Fibroblast of villous mesenchyme (primary cell): ENCODE data around the gene DEPP1. TPM values are rescaled to one million over a fixed set of nuclear protein-coding genes. Genes with fewer than 3 reads are reported as not detected.
A peak's percentile ranks its signal among the peaks of the same experiment; 100 is the strongest.

Source experiments
- DNase-seq: peaks from one replicate; pipeline ENCODE4 v3.0.0-alpha.2; 2010; ENCODE audit warnings: low read depth
- H3K4me3 ChIP-seq: 2 replicates; pipeline ENCODE4 v1.5.1; 2011; ENCODE audit warnings: low read depth, mild to moderate bottlenecking, low read length
- total RNA-seq: library from RNA; depleted of rRNA; stranded (reverse); fragments of >200 nt; gene quantifications from 2 replicates; pipeline ENCODE4 v1.2.3, GENCODE V29; 2012
- TF ChIP-seq, protein P1 (sequence below): IDR thresholded peaks from 2 replicates; pipeline ENCODE4 v1.5.1; 2012; ENCODE audit warnings: low read depth, mild to moderate bottlenecking, low read length; ENCODE audit not compliant: insufficient read depth

Gene DEPP1
- total RNA-seq, 1 donor: 29.8 TPM

DNA sequence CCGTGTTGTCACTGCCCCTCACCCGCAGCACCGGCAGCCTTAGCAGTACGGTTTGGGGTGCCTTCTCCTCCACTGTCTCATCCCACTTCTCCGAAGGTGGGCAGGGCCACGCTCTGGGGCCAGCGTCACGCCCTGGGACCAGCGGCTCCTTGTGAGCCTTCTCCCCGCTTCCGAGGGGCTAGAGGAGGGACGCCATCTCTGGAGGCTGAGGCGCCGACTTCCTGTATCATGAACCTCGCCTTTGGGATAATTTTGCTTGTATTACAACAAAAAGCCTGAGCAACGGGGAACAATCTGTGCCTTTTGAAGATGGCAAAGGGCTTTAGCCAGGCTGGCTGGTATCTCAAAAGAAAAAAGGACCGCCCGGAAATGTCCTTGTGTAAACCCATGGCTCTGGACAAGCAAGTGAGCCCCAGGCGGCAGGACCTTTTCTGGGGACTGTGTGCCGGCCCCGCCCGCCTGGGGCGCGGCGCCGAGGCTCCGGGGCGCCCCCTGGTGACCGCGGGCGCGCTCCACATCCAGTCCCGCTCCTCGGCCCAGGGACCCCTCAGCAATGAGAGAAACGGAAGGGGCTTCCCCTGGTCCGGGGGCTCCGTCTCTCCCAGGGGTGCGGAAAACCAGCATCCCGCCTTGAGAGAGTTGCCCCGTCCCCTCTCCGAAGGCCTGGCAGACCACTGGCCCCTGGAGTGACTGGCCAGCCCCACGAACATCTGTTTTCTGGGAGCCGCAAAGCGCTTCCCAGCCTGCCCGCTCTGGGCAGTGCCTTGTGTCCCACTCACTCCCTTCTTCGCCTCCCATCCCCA, 3.8 kb downstream of the DEPP1 start:
- TF ChIP-seq, protein P1, sequence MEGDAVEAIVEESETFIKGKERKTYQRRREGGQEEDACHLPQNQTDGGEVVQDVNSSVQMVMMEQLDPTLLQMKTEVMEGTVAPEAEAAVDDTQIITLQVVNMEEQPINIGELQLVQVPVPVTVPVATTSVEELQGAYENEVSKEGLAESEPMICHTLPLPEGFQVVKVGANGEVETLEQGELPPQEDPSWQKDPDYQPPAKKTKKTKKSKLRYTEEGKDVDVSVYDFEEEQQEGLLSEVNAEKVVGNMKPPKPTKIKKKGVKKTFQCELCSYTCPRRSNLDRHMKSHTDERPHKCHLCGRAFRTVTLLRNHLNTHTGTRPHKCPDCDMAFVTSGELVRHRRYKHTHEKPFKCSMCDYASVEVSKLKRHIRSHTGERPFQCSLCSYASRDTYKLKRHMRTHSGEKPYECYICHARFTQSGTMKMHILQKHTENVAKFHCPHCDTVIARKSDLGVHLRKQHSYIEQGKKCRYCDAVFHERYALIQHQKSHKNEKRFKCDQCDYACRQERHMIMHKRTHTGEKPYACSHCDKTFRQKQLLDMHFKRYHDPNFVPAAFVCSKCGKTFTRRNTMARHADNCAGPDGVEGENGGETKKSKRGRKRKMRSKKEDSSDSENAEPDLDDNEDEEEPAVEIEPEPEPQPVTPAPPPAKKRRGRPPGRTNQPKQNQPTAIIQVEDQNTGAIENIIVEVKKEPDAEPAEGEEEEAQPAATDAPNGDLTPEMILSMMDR: peak; percentile 90
- peak; percentile 59 for DNase-seq
- H3K4me3 ChIP-seq: peak overlapping the region; percentile 45

DNA sequence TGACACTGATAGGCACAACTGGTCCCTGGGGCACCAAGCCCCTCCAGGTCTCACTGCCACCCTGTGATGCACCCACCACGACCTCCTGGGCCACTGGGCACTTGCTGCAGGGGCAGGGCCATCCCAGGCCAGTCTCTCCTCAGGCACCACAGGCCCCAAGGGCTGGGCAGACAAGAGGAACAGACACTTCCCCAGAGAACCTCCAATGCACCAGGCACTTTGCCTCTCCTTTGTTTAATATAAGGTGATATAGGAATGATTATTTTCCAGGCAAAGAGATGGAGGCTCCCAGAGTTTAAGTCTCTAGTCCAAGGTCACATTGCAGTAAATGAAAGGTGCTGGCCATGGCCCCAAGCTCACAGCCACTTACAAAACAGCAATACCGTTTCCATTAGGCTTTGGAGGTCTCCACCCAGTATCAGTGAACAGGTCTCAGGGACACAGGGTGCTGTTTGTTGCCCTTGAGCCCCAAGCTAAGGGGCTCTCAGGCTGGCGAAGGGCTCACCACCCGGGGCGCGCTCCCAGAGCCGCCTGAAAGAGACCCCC, 4.5 kb downstream of the DEPP1 start:
- TF ChIP-seq, protein P1: no peak

DNA sequence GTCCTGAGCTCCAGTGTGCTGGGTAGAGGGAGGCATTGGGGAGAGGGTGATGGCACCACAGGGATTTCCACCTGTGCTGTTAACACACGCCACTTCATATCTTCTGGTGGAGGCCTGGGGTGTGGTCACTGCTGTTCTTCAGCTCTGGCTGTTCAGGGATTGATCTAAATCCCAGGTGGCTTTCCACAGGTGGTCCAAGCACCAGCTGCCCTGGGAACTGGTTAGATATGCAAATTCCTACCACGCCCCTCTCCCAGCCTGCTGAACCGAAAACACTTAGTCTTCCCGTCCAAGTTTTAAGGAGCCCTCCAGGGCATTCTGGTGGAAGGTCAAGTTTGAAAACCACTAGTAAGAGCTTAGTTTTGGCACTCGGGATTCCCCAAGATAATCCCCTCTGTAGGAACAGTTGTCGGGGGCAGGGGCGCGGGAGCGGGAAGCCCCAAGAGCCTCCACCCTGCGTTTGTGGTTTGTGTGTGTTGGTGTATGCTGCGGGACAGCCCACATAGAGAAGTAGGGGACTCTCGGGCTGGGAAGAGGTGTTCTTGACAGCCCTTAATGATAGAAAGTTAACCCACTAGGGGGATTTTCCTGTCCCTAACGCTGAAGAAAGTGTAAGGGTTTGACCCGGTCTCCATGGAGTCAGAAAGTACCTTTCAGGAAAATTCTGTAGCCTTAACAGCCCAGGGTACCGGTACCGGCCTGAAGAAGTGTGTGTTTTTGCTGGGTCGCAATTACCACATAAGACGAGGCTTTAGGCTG, 5.1 kb downstream of the DEPP1 start:
- no peak for DNase-seq
- no peak overlapping the region for H3K4me3 ChIP-seq
- TF ChIP-seq, protein P1: no peak

More for the DNA sequence above, 4.5 kb downstream of the DEPP1 start:
- peak overlapping the region; percentile 37 for H3K4me3 ChIP-seq
- DNase-seq: no peak

DNA sequence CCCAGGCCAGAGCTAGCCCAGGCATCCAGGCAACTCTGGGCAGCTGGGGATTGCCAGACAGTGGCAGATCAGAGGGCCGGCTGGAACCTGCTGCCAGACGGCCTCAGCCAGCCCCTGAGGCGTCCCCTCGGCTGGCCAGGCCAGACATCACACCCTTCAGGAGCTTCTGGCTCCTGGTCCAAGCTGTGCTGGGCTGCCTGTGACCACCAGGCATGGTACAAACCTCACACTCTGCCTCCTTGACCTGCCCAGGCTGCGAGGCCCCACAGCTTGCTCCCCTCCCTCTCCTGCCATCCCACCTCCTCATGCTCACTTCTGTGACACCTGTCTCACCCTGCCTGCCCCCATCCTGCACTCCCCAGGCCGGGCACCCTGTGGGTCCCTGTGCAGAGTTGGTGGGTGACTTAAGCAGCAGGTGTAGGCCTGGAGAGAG, 5.7 kb downstream of the DEPP1 start:
- no peak overlapping the region for H3K4me3 ChIP-seq
- DNase-seq: no peak
- TF ChIP-seq, protein P1: no peak

DNA sequence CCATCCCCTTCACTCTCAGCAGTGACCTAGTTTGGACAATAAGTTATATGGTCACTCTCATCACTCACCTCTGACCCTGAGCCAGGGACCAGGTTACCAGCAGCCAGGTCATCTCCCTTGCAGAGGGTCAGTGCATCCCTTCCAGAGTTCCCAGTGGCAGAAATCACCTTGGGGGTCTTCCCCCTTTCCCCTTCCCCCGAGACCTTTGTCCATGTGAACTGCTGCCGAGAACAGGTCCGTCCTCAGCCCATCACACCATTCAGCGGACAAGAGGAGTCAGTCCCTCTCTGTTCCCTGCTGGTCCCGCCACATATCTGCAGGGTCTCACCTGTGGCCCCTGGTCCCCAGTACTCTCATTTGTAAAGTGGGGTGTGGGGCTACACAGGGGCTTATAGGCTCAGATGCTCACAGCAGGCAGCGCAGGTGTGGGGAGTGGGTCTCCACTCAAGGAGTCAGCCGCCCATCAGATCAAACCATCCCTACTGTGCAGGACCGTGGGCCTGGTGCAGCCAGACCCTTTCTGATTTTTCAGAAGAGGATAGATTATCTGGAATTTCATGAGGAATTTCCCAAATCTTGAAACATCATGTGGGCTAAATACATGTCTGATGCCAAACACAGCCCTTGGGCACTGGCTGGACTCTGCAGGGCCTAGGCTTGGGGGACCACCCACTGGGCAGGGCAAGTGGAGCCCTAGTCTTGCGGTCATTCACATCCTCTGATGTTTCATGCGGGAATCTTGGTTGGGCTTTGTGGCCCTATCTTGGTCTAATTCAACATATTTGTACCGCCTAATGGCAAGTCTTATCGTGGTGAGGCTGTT, 6.5 kb downstream of the DEPP1 start:
- DNase-seq: no peak
- no peak overlapping the region for H3K4me3 ChIP-seq
- TF ChIP-seq, protein P1: no peak

DNA sequence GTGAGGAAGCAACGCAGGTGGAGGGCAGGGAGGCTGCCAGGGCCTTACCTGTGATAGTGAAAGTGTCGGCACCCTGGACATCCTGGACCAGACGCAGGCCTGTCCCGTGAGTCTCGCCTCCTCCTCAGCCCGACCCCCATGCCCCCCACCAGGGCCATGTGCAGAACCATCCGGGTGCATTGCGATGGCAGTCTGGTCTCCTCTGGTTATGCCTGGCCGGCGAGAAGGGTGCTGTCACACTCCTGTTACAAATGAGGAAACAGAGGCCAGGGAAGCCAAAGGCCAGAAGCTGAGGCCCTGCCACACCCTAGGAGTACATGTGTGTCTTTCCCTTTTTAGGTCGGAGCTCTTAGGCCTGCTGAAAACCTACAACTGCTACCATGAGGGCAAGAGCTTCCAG, 7.2 kb downstream of the DEPP1 start:
- TF ChIP-seq, protein P1: no peak
- DNase-seq: no peak
- no peak overlapping the region for H3K4me3 ChIP-seq
